ENCODE results near the gene SOX5. TPM values are rescaled to one million over a fixed set of nuclear protein-coding genes. Genes with fewer than 3 reads are reported as not detected.

Gene SOX5
- total RNA-seq, 6 experiments from 2014 or later: 14.8 to 34.3 (median 31.1) TPM

GRCh38 chr12:23564451-23565152 is 384.9 kb downstream of the SOX5 start:
- no peak for DNase-seq
- intact Hi-C loops (cut with DNase I): no loop called here

GRCh38 chr12:23561364-23562345 is 387.8 kb downstream of the SOX5 start:
- Histone ChIP-seq H3K4me1 (no peaks in the 10 kb centered on the region), H3K4me3 (no peak overlapping the region), H3K36me3 (peaks cover 0 to 3% (median 0%) of the 10 kb centered on the region in 4 donors), H3K27me3 (no peaks in the 10 kb centered on the region), H3K27ac (no peak overlapping the region), H3K9me3 (no peaks in the 10 kb centered on the region)
- intact Hi-C loops (cut with DNase I): no loop called here
- DNase-seq (no peak), ATAC-seq (no peak)
- 88% methylated on average over 12 of the region's 12 CpGs for WGBS (ENCODE audit: insufficient coverage, low coverage, low lambda C conversion rate, missing lambda C conversion rate)
- TF ChIP-seq CTCF (IDR thresholded peaks at IDR 0.05) (no peak), POLR2A (IDR thresholded peaks at IDR 0.05) (no peak)

More at GRCh38 chr12:23564451-23565152, 384.9 kb downstream of the SOX5 start:
- peaks cover 0 to 3% (median 0%) of the 10 kb centered on the region in 4 donors for H3K36me3 ChIP-seq
- TF ChIP-seq POLR2A (IDR thresholded peaks at IDR 0.05) (no peak), CTCF (IDR thresholded peaks at IDR 0.05) (no peak)
- no peaks in the 10 kb centered on the region for H3K9me3 ChIP-seq
- 64% methylated on average over 8 of the region's 8 CpGs for WGBS (ENCODE audit: insufficient coverage, low coverage, low lambda C conversion rate, missing lambda C conversion rate)
- H3K27ac ChIP-seq: no peak overlapping the region
- no peaks in the 10 kb centered on the region for H3K27me3 ChIP-seq
- H3K4me1 ChIP-seq: no peaks in the 10 kb centered on the region
- H3K4me3 ChIP-seq: no peak overlapping the region
- no peak for ATAC-seq

- no peaks in the 10 kb centered on the region for H3K27me3 ChIP-seq
- intact Hi-C loops (cut with DNase I): no loop called here
- TF ChIP-seq CTCF (IDR thresholded peaks at IDR 0.05) (no peak), POLR2A (IDR thresholded peaks at IDR 0.05) (no peak)
- ATAC-seq (no peak), DNase-seq (no peak)
- no peak overlapping the region for H3K27ac ChIP-seq
- no peaks in the 10 kb centered on the region for H3K4me1 ChIP-seq
- peaks cover 0 to 3% (median 0%) of the 10 kb centered on the region in 4 donors for H3K36me3 ChIP-seq
- H3K9me3 ChIP-seq: no peaks in the 10 kb centered on the region
- no peak overlapping the region for H3K4me3 ChIP-seq
- WGBS (ENCODE audit: insufficient coverage, low coverage, low lambda C conversion rate, missing lambda C conversion rate): 89% methylated on average over 2 of the region's 2 CpGs
Observed at GRCh38 chr12:23560611-23561010, 388.9 kb downstream of the SOX5 start.

GRCh38 chr12:23559268-23559753 is 390.2 kb downstream of the SOX5 start:
- Histone ChIP-seq H3K27me3 (no peaks in the 10 kb centered on the region), H3K4me1 (no peaks in the 10 kb centered on the region), H3K27ac (no peak overlapping the region), H3K9me3 (no peaks in the 10 kb centered on the region), H3K36me3 (peaks cover 0 to 3% (median 0%) of the 10 kb centered on the region in 4 donors), H3K4me3 (no peak overlapping the region)
- 64% methylated on average over 2 of the region's 2 CpGs for WGBS (ENCODE audit: insufficient coverage, low coverage, low lambda C conversion rate, missing lambda C conversion rate)
- TF ChIP-seq CTCF (IDR thresholded peaks at IDR 0.05): no peak
- no peak for TF ChIP-seq POLR2A (IDR thresholded peaks at IDR 0.05)
- intact Hi-C loops (cut with DNase I): no loop called here
- DNase-seq (no peak), ATAC-seq (no peak)

All from right lobe of liver (tissue), 6 donors.